CD4-positive, alpha-beta T cell treated with Interleukin-1 beta for 1 hour (primary cell): ENCODE measurements around the gene SDC3.
"Not testable (repeated sequence)": the region's sequence is repeated elsewhere in the genome, so short reads cannot be mapped to it uniquely, and the experiment has no call there.

Experiments used
- DNase-seq, 2 donors: peaks; one replicate each; pipeline ENCODE4 v3.0.0-alpha.2; 2020 to 2022

The SDC3 gene

GRCh38 chr1:30872033-30872947 lies 36.3 kb downstream of the SDC3 start:
- no peak for DNase-seq

GRCh38 chr1:30871276-30871871 lies 37.2 kb downstream of the SDC3 start:
- no peak for DNase-seq

GRCh38 chr1:30870656-30871055 lies 37.9 kb downstream of the SDC3 start:
- no peak for DNase-seq

GRCh38 chr1:30870035-30870434 lies 38.5 kb downstream of the SDC3 start:
- DNase-seq, result no peak

- DNase-seq, result peak in 1 of 2 donors; percentile 6
Observed at GRCh38 chr1:30868833-30869435, 39.6 kb downstream of the SDC3 start.

GRCh38 chr1:30868057-30868456 lies 40.5 kb downstream of the SDC3 start:
- not testable (repeated sequence) for DNase-seq

- DNase-seq, result no peak
Observed at GRCh38 chr1:30867537-30867936, 41.0 kb downstream of the SDC3 start.

GRCh38 chr1:30866594-30866993 lies 42.0 kb downstream of the SDC3 start:
- no peak for DNase-seq

- no peak for DNase-seq
Observed at GRCh38 chr1:30864681-30865080, 43.9 kb downstream of the SDC3 start.

- DNase-seq, result no peak
Observed at GRCh38 chr1:30863858-30864604, 44.5 kb downstream of the SDC3 start.

GRCh38 chr1:30860320-30860652 lies 48.3 kb downstream of the SDC3 start:
- no peak for DNase-seq

- DNase-seq, result no peak
Observed at GRCh38 chr1:30857964-30858363, 50.6 kb downstream of the SDC3 start.

GRCh38 chr1:30857062-30857461 lies 51.5 kb downstream of the SDC3 start:
- DNase-seq, result no peak

- no peak for DNase-seq
Observed at GRCh38 chr1:30856260-30856790, 52.2 kb downstream of the SDC3 start.

GRCh38 chr1:30855686-30856259 lies 52.8 kb downstream of the SDC3 start:
- DNase-seq, result no peak

- DNase-seq, result no peak
Observed at GRCh38 chr1:30853350-30853749, 55.2 kb downstream of the SDC3 start.

- no peak for DNase-seq
Observed at GRCh38 chr1:30852026-30852425, 56.5 kb downstream of the SDC3 start.

- DNase-seq, result no peak
Observed at GRCh38 chr1:30851286-30851685, 57.3 kb downstream of the SDC3 start.

GRCh38 chr1:30850607-30851006 lies 58.0 kb downstream of the SDC3 start:
- no peak for DNase-seq

- DNase-seq, result no peak
Observed at GRCh38 chr1:30848130-30848529, 60.4 kb downstream of the SDC3 start.

GRCh38 chr1:30847358-30847972 lies 61.1 kb downstream of the SDC3 start:
- no peak for DNase-seq

- no peak for DNase-seq
Observed at GRCh38 chr1:30846587-30846986, 62.0 kb downstream of the SDC3 start.
